ENCODE results near the gene AGER. TPM values are rescaled to one million over a fixed set of nuclear protein-coding genes. Genes with fewer than 3 reads are reported as not detected.
A peak's percentile ranks its signal among the peaks of the same experiment; 100 is the strongest.
"Not testable (repeated sequence)": the region's sequence is repeated elsewhere in the genome, so short reads cannot be mapped to it uniquely, and the experiment has no call there.

AGER gene
- total and polyA plus RNA-seq, 7 experiments from 2014 or later = 0.47 to 92.2 (median 38.0) TPM; not detected in 1

DNA sequence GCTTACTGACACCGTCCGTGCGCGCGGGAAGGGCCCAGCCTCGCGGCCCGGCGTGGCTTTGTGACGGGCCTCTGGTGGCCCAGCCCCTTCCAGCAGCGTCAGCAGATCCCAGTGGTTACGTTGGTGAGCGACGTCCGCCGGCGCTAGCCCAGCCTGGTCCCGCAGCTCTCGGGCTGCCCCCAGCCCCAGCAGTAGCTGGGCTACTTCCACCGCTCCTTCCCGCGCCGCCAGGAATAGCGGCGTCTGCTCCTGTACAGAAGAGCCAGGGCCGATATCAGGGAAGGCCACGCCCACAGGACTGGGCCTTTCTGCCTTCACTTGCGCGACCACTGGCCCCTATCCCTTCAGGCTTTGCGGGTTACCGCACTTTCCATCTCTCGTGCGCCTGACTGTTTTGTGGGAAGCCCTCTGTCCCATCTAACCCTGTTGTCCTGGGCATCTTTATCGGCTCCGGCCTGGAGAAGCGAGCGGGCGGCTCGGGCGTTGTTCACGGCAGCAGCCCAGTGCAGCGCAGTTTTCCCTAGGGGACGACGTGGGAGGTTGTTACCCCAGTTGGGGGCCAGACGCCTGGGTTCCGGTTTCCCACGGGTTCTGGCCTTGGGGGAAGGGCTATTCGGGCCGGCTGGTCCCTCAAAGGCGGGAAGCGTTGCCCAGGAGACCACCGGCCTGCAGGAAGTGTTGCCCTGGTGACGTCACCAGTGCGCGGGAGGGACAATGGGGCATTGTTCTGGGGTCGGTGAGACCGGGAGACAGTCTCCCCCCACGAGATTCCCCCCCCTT lies 12.0 kb upstream of the AGER start:
- peak overlapping the region; percentile 98 for H3K4me3 ChIP-seq (ENCODE audit: low read length)
- peaks cover 24 to 38% (median 31%) of the 10 kb centered on the region in 7 donors for H3K4me1 Mint-ChIP-seq
- ATAC-seq = no peak
- ChIA-PET CTCF (interaction anchor here (0.6 to 1.9 kb wide), 8 partner anchors 10 to 68 kb away, joined by 3 to 9 read pairs (median 4); partner anchors contain the start of genes ATF6B and FKBPL), POLR2A (interaction anchor here (0.7 to 10.6 kb wide), 18 partner anchors 9 to 1201 kb away, joined by 3 to 259 read pairs (median 4); partner anchors contain the start of genes AGPAT1, ATF6B, FKBPL and RNF5)
- H3K27ac ChIP-seq (ENCODE audit: low read depth, low read length) = peak overlapping the region; percentile 97
- DNase-seq = peak in 2 of 9 donors; percentile 60 to 66
- H3K27me3 ChIP-seq (ENCODE audit: control insufficient read depth in 2 of 2, insufficient read depth in 2 of 2, low read length in 2 of 2) = no peaks in the 10 kb centered on the region
- H3K4me3 Mint-ChIP-seq = peak overlapping the region; percentile 92 to 99 (median 97)
- H3K36me3 ChIP-seq (ENCODE audit: control insufficient read depth in 2 of 3, insufficient read depth in 3 of 3, low read length in 3 of 3) = peaks cover 0 to 16% (median 0%) of the 10 kb centered on the region in 3 experiments
- H3K27ac Mint-ChIP-seq = peak overlapping the region; percentile 86 to 99 (median 97)
- H3K4me1 ChIP-seq (ENCODE audit: control insufficient read depth in 2 of 2, insufficient read depth in 2 of 2, low read length in 2 of 2) = peaks cover 20 to 29% of the 10 kb centered on the region in 2 donors
- no peaks in the 10 kb centered on the region for H3K27me3 Mint-ChIP-seq
- no peaks in the 10 kb centered on the region for H3K9me3 Mint-ChIP-seq
- intact Hi-C loops (cut with micrococcal nuclease) = loop anchor here (1.0 to 10.0 kb wide), 22 partner anchors 18 to 1579 kb away; partner anchors contain the start of genes HSPA1B (in 2 of the 2), PPT2 (in 2 of the 2), PSMB8 (in 2 of the 2) and RNF5 (in 2 of the 2)
- H3K36me3 Mint-ChIP-seq = peaks cover 5 to 15% (median 6%) of the 10 kb centered on the region in 5 donors
- H3K9me3 ChIP-seq (ENCODE audit: control insufficient read depth in 2 of 3, low read length in 3 of 3) = no peaks in the 10 kb centered on the region

DNA sequence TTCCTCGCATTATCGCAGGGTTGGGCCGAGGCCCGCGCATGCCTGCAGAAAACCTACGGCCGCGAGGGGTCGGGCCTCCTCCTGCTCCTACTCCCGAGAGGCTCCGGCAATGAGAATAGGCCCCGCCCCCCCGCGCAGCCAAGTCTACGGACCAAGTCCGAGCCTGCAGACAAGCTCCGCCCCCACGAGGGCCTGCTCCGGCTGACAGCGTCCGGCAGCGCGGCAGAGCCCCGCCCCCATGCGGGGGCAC lies 11.5 kb upstream of the AGER start:
- Mint-ChIP-seq H3K27ac (peak overlapping the region; percentile 86 to 99 (median 97)), H3K9me3 (no peaks in the 10 kb centered on the region), H3K4me3 (peak overlapping the region; percentile 92 to 99 (median 97)), H3K27me3 (no peaks in the 10 kb centered on the region), H3K4me1 (peaks cover 24 to 40% (median 31%) of the 10 kb centered on the region in 7 donors), H3K36me3 (peaks cover 7 to 18% (median 8%) of the 10 kb centered on the region in 5 donors)
- H3K4me3 ChIP-seq (ENCODE audit: low read length) = peak overlapping the region; percentile 98
- peak overlapping the region; percentile 97 for H3K27ac ChIP-seq (ENCODE audit: low read depth, low read length)
- ATAC-seq (peak; percentile 89), DNase-seq (peak; percentile 94 to 100 (median 98))
- peaks cover 0 to 18% (median 0%) of the 10 kb centered on the region in 3 experiments for H3K36me3 ChIP-seq (ENCODE audit: control insufficient read depth in 2 of 3, insufficient read depth in 3 of 3, low read length in 3 of 3)
- no peaks in the 10 kb centered on the region for H3K9me3 ChIP-seq (ENCODE audit: control insufficient read depth in 2 of 3, low read length in 3 of 3)
- peaks cover 20 to 29% of the 10 kb centered on the region in 2 donors for H3K4me1 ChIP-seq (ENCODE audit: control insufficient read depth in 2 of 2, insufficient read depth in 2 of 2, low read length in 2 of 2)
- ChIA-PET CTCF (interaction anchor here (0.7 to 1.9 kb wide), 7 partner anchors 11 to 68 kb away, joined by 3 to 9 read pairs (median 5); partner anchors contain the start of genes ATF6B and FKBPL), POLR2A (interaction anchor here (0.5 to 10.6 kb wide), 17 partner anchors 8 to 777 kb away, joined by 3 to 259 read pairs (median 4); partner anchors contain the start of genes AGPAT1, ATF6B, FKBPL and RNF5)
- intact Hi-C loops (cut with micrococcal nuclease) = loop anchor here (1.0 to 10.0 kb wide), 22 partner anchors 17 to 1578 kb away; partner anchors contain the start of genes HSPA1B (in 2 of the 2), PPT2 (in 2 of the 2), PSMB8 (in 2 of the 2) and RNF5 (in 2 of the 2)
- no peaks in the 10 kb centered on the region for H3K27me3 ChIP-seq (ENCODE audit: control insufficient read depth in 2 of 2, insufficient read depth in 2 of 2, low read length in 2 of 2)

DNA sequence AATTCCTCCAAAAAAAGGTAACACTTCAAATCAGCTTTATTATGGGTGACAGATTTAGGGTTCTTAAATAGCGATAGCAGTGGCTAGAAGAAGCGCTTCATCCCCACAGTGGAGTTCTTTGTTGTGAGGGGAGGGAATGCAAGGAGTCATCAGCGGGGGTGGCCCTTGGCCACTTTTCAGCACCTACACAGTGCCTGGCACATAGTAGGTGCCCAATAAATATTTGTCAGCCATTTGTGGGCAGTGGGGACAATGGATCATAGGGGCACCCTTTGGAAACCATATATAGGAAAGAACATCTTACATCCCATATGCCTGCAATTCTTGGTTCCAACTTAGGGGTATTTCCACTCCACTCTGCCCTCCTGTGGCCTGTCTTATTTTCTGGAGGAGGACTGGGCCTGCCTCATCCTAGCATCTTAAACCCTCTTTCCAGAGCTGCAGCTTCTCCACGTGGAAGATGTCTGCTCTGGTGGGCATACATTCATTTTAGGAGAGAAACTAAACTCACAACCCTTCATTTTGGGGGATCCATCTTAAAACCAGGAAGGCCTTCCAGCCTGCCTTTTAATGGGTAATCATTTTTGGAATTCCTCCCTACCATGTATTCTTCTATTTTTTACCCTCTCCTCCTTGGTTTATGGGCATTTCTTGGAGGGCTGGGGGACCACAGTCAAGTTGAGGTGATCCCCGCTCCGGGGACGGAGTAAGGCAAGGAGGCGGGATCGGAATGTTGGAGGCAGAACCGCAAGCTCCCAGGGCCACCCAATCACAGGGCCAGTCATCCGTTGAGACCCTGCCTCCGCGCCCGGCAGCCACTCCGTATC lies 11.0 kb upstream of the AGER start:
- Histone ChIP-seq H3K4me3 (ENCODE audit: low read length) (peak overlapping the region; percentile 98), H3K9me3 (ENCODE audit: control insufficient read depth in 2 of 3, low read length in 3 of 3) (no peaks in the 10 kb centered on the region), H3K4me1 (ENCODE audit: control insufficient read depth in 2 of 2, insufficient read depth in 2 of 2, low read length in 2 of 2) (peaks cover 20 to 29% of the 10 kb centered on the region in 2 donors), H3K36me3 (ENCODE audit: control insufficient read depth in 2 of 3, insufficient read depth in 3 of 3, low read length in 3 of 3) (peaks cover 0 to 18% (median 0%) of the 10 kb centered on the region in 3 experiments), H3K27ac (ENCODE audit: low read depth, low read length) (peak overlapping the region; percentile 97), H3K27me3 (ENCODE audit: control insufficient read depth in 2 of 2, insufficient read depth in 2 of 2, low read length in 2 of 2) (no peaks in the 10 kb centered on the region)
- ATAC-seq (no peak), DNase-seq (peak in 1 of 9 donors; percentile 48)
- Mint-ChIP-seq H3K4me3 (peak overlapping the region; percentile 89 to 99 (median 96)), H3K9me3 (no peaks in the 10 kb centered on the region), H3K36me3 (peaks cover 7 to 23% (median 8%) of the 10 kb centered on the region in 5 donors), H3K27me3 (no peaks in the 10 kb centered on the region), H3K27ac (peak overlapping the region; percentile 86 to 99 (median 97)), H3K4me1 (peaks cover 24 to 40% (median 31%) of the 10 kb centered on the region in 7 donors)
- ChIA-PET CTCF (interaction anchor here (0.9 to 1.9 kb wide), 11 partner anchors 11 to 67 kb away, joined by 3 to 9 read pairs (median 4); partner anchors contain the start of genes ATF6B and FKBPL), POLR2A (interaction anchor here (0.5 to 10.6 kb wide), 18 partner anchors 8 to 777 kb away, joined by 3 to 259 read pairs (median 4); partner anchors contain the start of genes AGPAT1, ATF6B, FKBPL and RNF5)
- intact Hi-C loops (cut with micrococcal nuclease) = loop anchor here (1.0 to 10.0 kb wide), 23 partner anchors 17 to 1578 kb away; partner anchors contain the start of genes EHMT2 (in 2 of the 2), HSPA1B (in 2 of the 2), PPT2 (in 2 of the 2) and PSMB8 (in 2 of the 2)

DNA sequence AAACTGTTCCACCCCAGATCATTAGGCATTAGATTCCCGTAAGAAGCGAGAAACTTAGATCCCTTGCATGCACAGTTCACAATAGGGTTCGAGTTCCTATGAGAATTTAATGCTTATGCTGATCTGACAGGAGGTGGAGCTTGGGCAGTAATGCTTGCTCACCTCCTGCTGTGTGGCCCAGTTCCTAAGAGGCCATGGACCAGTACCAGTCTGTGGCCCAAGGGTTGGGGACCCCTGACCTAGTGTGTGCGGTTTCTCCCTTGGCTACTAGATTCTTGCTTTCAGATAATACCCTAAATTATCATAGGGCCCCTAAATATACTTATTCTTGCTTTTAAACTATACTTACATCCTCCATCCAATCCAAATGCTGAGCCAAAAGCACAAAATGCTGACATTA lies 10.3 kb upstream of the AGER start:
- POLR2A ChIA-PET = interaction anchor here (0.5 to 10.6 kb wide), 5 partner anchors 15 to 82 kb away, joined by 3 to 259 read pairs (median 9); partner anchors contain the start of genes AGPAT1, ATF6B, FKBPL and RNF5
- DNase-seq = no peak
- CTCF ChIA-PET = interaction anchor here (0.9 to 1.9 kb wide), 7 partner anchors 15 to 66 kb away, joined by 3 to 9 read pairs (median 4); partner anchors contain the start of genes ATF6B and FKBPL
- H3K27ac Mint-ChIP-seq = peak overlapping the region; percentile 86 to 100 (median 98)
- H3K36me3 Mint-ChIP-seq = peaks cover 7 to 24% (median 8%) of the 10 kb centered on the region in 5 donors
- peak overlapping the region; percentile 94 for H3K4me3 ChIP-seq (ENCODE audit: low read length)
- peak overlapping the region; percentile 92 to 100 (median 98) for H3K4me3 Mint-ChIP-seq
- H3K27me3 ChIP-seq (ENCODE audit: control insufficient read depth in 2 of 2, insufficient read depth in 2 of 2, low read length in 2 of 2) = no peaks in the 10 kb centered on the region
- H3K9me3 Mint-ChIP-seq = no peaks in the 10 kb centered on the region
- no peak for ATAC-seq
- no peaks in the 10 kb centered on the region for H3K27me3 Mint-ChIP-seq
- H3K4me1 ChIP-seq (ENCODE audit: control insufficient read depth in 2 of 2, insufficient read depth in 2 of 2, low read length in 2 of 2) = peaks cover 20 to 30% of the 10 kb centered on the region in 2 donors
- no peaks in the 10 kb centered on the region for H3K9me3 ChIP-seq (ENCODE audit: control insufficient read depth in 2 of 3, low read length in 3 of 3)
- intact Hi-C loops (cut with micrococcal nuclease) = loop anchor here (2.0 to 10.0 kb wide), 8 partner anchors 50 to 1220 kb away; partner anchors contain the start of genes B3GALT4 (in 1 of the 2), CUTA (in 1 of the 2), EHMT2 (in 1 of the 2) and HSPA1B (in 1 of the 2)
- H3K27ac ChIP-seq (ENCODE audit: low read depth, low read length) = peak overlapping the region; percentile 97
- peaks cover 24 to 40% (median 31%) of the 10 kb centered on the region in 7 donors for H3K4me1 Mint-ChIP-seq
- peaks cover 0 to 21% (median 0%) of the 10 kb centered on the region in 3 experiments for H3K36me3 ChIP-seq (ENCODE audit: control insufficient read depth in 2 of 3, insufficient read depth in 3 of 3, low read length in 3 of 3)

DNA sequence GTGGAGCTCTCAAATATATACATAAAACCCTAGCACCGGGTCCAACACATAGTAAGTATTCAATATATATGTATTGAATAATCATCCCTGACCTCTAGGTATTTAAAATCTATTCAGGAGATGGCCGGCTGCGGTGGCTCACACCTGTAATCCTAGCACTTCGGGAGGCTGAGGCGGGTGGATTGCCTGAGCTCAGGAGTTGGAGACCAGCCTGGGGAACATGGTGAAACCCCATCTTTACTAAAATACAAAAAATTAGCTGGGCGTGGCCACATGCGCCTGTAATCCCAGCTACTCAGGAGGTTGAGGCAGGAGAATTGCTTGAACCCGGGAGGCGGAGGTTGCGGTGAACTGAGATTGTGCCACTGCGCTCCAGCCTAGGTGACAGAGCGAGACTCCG lies 9.0 kb upstream of the AGER start:
- ChIA-PET POLR2A (interaction anchor here (0.6 to 10.6 kb wide), 14 partner anchors 13 to 1462 kb away, joined by 3 to 259 read pairs (median 6); partner anchors contain the start of genes AGPAT1, ATF6B, BAG6 and BRD2), CTCF (interaction anchor here (0.6 to 1.6 kb wide), 8 partner anchors 10 to 1363 kb away, joined by 3 to 10 read pairs (median 4); partner anchors contain the start of gene FKBPL)
- Histone ChIP-seq H3K4me3 (ENCODE audit: low read length) (peak overlapping the region; percentile 94), H3K27ac (ENCODE audit: low read depth, low read length) (peak overlapping the region; percentile 97), H3K36me3 (ENCODE audit: control insufficient read depth in 2 of 3, insufficient read depth in 3 of 3, low read length in 3 of 3) (peaks cover 0 to 24% (median 0%) of the 10 kb centered on the region in 3 experiments), H3K4me1 (ENCODE audit: control insufficient read depth in 2 of 2, insufficient read depth in 2 of 2, low read length in 2 of 2) (peaks cover 27 to 39% of the 10 kb centered on the region in 2 donors)
- Mint-ChIP-seq H3K4me3 (peak overlapping the region; percentile 92 to 100 (median 98)), H3K36me3 (peaks cover 7 to 32% (median 16%) of the 10 kb centered on the region in 5 donors), H3K27ac (peak overlapping the region; percentile 84 to 100 (median 97)), H3K4me1 (peaks cover 36 to 53% (median 40%) of the 10 kb centered on the region in 7 donors)
- not testable (repeated sequence) for ATAC-seq; H3K27me3 ChIP-seq (ENCODE audit: control insufficient read depth in 2 of 2, insufficient read depth in 2 of 2, low read length in 2 of 2); DNase-seq; H3K9me3 Mint-ChIP-seq; H3K9me3 ChIP-seq (ENCODE audit: control insufficient read depth in 2 of 3, low read length in 3 of 3); H3K27me3 Mint-ChIP-seq
- intact Hi-C loops (cut with micrococcal nuclease) = loop anchor here (2.0 to 10.0 kb wide), 6 partner anchors 296 to 1222 kb away; partner anchors contain the start of genes B3GALT4 (in 1 of the 2), CUTA (in 1 of the 2), EHMT2 (in 1 of the 2) and HSPA1B (in 1 of the 2)
